ENCODE results near the gene UMAD1. TPM values are rescaled to one million over a fixed set of nuclear protein-coding genes. Genes with fewer than 3 reads are reported as not detected.

The UMAD1 gene
- total and polyA plus RNA-seq, 2 donors (not counting 3 experiments of a cell fraction or from before 2014, with no cell fraction given): 5.6 to 6.6 TPM

DNA sequence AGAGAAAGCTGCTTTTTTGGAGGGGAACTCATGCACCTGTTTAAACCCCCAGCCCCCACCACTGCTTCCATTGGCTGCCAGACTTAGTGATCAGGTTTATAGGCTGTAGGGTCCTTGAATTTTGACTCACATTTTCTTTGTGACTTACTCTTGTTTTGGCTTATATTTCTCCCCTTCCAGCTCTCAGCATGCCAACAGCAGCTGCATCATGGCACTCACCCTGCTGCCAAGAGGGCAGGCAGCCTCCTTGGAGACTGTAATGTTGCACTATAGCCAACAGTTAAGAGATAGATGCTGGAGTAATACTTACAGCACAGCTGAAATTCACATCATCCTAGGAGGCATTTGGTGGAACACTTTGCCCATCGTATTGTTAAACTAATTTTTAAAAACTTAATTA, 230.0 kb downstream of the UMAD1 start:
- no TSS peak for BruUV-seq (replicated peaks)
- FAIRE-seq: no peak

More for the DNA sequence above, 230.0 kb downstream of the UMAD1 start:
- dilution Hi-C loops (cut with MboI; ENCODE audit: extremely low pct_ligation_motif_present, low sequenced_read_pairs) (no loop called here), intact Hi-C loops (cut with micrococcal nuclease) (no loop called here)
- Histone ChIP-seq H3K9ac (replicated peaks; ENCODE audit: extremely low read depth, insufficient read depth, low read length) (no peak overlapping the region), H3K4me1 (ENCODE audit: control insufficient read depth, extremely low read depth, insufficient read depth, low read length) (no peaks in the 10 kb centered on the region), H3K4me2 (ENCODE audit: insufficient read depth, low read length) (no peak overlapping the region), H3K9me3 (replicated peaks; ENCODE audit: control insufficient read depth, insufficient read depth, low read length) (no peaks in the 10 kb centered on the region), H3K27me3 (ENCODE audit: control insufficient read depth in 2 of 2, insufficient read depth in 2 of 2, low read length in 2 of 2) (no peaks in the 10 kb centered on the region), H3K36me3 (ENCODE audit: control insufficient read depth in 2 of 2, extremely low read depth in 1 of 2, insufficient read depth in 2 of 2, low read length in 2 of 2) (no peaks in the 10 kb centered on the region), H4K20me1 (replicated peaks; ENCODE audit: control insufficient read depth, extremely low read depth, insufficient read depth, low read length) (no peaks in the 10 kb centered on the region), H3K4me3 (replicated peaks in 1 of 3; ENCODE audit: insufficient read depth in 1 of 3, low read depth in 1 of 3, low read length in 3 of 3) (no peak overlapping the region), H2AFZ (ENCODE audit: low read depth, low read length) (no peak overlapping the region), H3K79me2 (ENCODE audit: control insufficient read depth, insufficient read depth, low read length) (no peaks in the 10 kb centered on the region), H3K9me1 (replicated peaks; ENCODE audit: control insufficient read depth, extremely low read depth, insufficient read depth, low read length) (peaks cover 2% of the 10 kb centered on the region), H3K27ac (ENCODE audit: insufficient read depth, low read depth, low read length) (no peak overlapping the region)
- DNase-seq (ENCODE audit: low read depth, low spot score): no peak
- POLR2A ChIA-PET: no interaction called here
- CTCF ChIA-PET: interaction anchor here (1.6 kb wide), 1 partner anchor 24 kb away, joined by 3 read pairs; no protein-coding TSS in a partner anchor
- TF ChIP-seq FOS (IDR thresholded peaks at IDR 0.05; ENCODE audit: borderline replicate concordance, insufficient read depth, low read length): no peak
- TF ChIP-seq, protein P1, sequence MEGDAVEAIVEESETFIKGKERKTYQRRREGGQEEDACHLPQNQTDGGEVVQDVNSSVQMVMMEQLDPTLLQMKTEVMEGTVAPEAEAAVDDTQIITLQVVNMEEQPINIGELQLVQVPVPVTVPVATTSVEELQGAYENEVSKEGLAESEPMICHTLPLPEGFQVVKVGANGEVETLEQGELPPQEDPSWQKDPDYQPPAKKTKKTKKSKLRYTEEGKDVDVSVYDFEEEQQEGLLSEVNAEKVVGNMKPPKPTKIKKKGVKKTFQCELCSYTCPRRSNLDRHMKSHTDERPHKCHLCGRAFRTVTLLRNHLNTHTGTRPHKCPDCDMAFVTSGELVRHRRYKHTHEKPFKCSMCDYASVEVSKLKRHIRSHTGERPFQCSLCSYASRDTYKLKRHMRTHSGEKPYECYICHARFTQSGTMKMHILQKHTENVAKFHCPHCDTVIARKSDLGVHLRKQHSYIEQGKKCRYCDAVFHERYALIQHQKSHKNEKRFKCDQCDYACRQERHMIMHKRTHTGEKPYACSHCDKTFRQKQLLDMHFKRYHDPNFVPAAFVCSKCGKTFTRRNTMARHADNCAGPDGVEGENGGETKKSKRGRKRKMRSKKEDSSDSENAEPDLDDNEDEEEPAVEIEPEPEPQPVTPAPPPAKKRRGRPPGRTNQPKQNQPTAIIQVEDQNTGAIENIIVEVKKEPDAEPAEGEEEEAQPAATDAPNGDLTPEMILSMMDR (IDR thresholded peaks at IDR 0.05; ENCODE audit: extremely low read depth in 1 of 2, insufficient read depth in 1 of 2, low read depth in 1 of 2, low read length in 2 of 2): no peak
- TF ChIP-seq POLR2AphosphoS5 (IDR thresholded peaks at IDR 0.05; ENCODE audit: insufficient read depth, low read depth, low read length): no peak
- TF ChIP-seq, protein P2, sequence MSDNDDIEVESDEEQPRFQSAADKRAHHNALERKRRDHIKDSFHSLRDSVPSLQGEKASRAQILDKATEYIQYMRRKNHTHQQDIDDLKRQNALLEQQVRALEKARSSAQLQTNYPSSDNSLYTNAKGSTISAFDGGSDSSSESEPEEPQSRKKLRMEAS (IDR thresholded peaks at IDR 0.05; ENCODE audit: insufficient read depth, insufficient read length): no peak
- TF ChIP-seq EZH2 (IDR thresholded peaks at IDR 0.05; ENCODE audit: borderline replicate concordance, low read depth, low read length, severe bottlenecking): no peak
- no peak for TF ChIP-seq JUN (IDR thresholded peaks at IDR 0.05; ENCODE audit: borderline replicate concordance, insufficient read depth, insufficient read length, low read depth)
- no peak for TF ChIP-seq GATA2 (IDR thresholded peaks at IDR 0.05; ENCODE audit: insufficient read depth, insufficient read length, low read depth, low read length)
- TF ChIP-seq MYC (IDR thresholded peaks at IDR 0.05; ENCODE audit: low read depth, low read length): no peak
- TF ChIP-seq POLR2A (IDR thresholded peaks at IDR 0.05; ENCODE audit: low read depth, low read length): no peak
